Kidney epithelial cell (primary cell): ENCODE measurements around the gene SLC25A24. TPM values are rescaled to one million over a fixed set of nuclear protein-coding genes. Genes with fewer than 3 reads are reported as not detected.
"Not testable (repeated sequence)": the region's sequence is repeated elsewhere in the genome, so short reads cannot be mapped to it uniquely, and the experiment has no call there.

Experiments used
- DNase-seq: peaks from one replicate; pipeline ENCODE4 v3.0.0-alpha.2; 2010; ENCODE audit warnings: low read depth
- H3K27me3 ChIP-seq: 2 replicates; pipeline ENCODE4 v1.6.0; 2011; ENCODE audit warnings: low read length; ENCODE audit not compliant: control insufficient read depth, insufficient read depth
- H3K36me3 ChIP-seq: 2 replicates; pipeline ENCODE4 v1.5.1; 2011; ENCODE audit warnings: low read length; ENCODE audit not compliant: control insufficient read depth, insufficient read depth
- H3K4me3 ChIP-seq: 2 replicates; pipeline ENCODE4 v1.5.1; 2011; ENCODE audit warnings: low read depth, mild to moderate bottlenecking, control low read depth, low read length
- CTCF ChIP-seq: IDR thresholded peaks from 2 replicates; pipeline ENCODE4 v1.5.1; 2011; ENCODE audit warnings: mild to moderate bottlenecking, moderate library complexity, low read length, control low read depth, inconsistent platforms; ENCODE audit not compliant: insufficient read depth, poor library complexity, severe bottlenecking
- total RNA-seq: library from RNA; depleted of rRNA; stranded (reverse); fragments of >200 nt; gene quantifications from 2 replicates; pipeline ENCODE4 v1.2.3, GENCODE V29; 2015

Gene SLC25A24
- total RNA-seq, 1 donor from 2014 or later = 66.6 TPM

GRCh38 chr1:108214641-108215465 lies 14.7 kb upstream of the SLC25A24 start:
- TF ChIP-seq CTCF = peak; percentile 45
- not testable (repeated sequence) for DNase-seq, H3K36me3 ChIP-seq

GRCh38 chr1:108211014-108211413 lies 10.9 kb upstream of the SLC25A24 start:
- DNase-seq = no peak
- TF ChIP-seq CTCF = no peak
- Histone ChIP-seq H3K36me3 (no peaks in the 10 kb centered on the region), H3K4me3 (no peak overlapping the region), H3K27me3 (no peaks in the 10 kb centered on the region)

More at GRCh38 chr1:108214641-108215465, 14.7 kb upstream of the SLC25A24 start:
- not testable (repeated sequence) for H3K4me3 ChIP-seq, H3K27me3 ChIP-seq

- Histone ChIP-seq H3K27me3 (no peaks in the 10 kb centered on the region), H3K36me3 (no peaks in the 10 kb centered on the region), H3K4me3 (no peak overlapping the region)
- no peak for TF ChIP-seq CTCF
- DNase-seq = no peak
Measured at GRCh38 chr1:108209456-108210108, 9.4 kb upstream of the SLC25A24 start.

GRCh38 chr1:108208724-108209446 lies 8.7 kb upstream of the SLC25A24 start:
- no peak overlapping the region for H3K4me3 ChIP-seq
- H3K27me3 ChIP-seq = no peaks in the 10 kb centered on the region
- no peak for DNase-seq
- H3K36me3 ChIP-seq = no peaks in the 10 kb centered on the region
- no peak for TF ChIP-seq CTCF

GRCh38 chr1:108203582-108203981 lies 3.4 kb upstream of the SLC25A24 start:
- not testable (repeated sequence) for H3K27me3 ChIP-seq, H3K4me3 ChIP-seq, DNase-seq, H3K36me3 ChIP-seq

- DNase-seq = no peak
- H3K4me3 ChIP-seq = no peak overlapping the region
- H3K36me3 ChIP-seq = no peaks in the 10 kb centered on the region
- no peak for TF ChIP-seq CTCF
- no peaks in the 10 kb centered on the region for H3K27me3 ChIP-seq
Measured at GRCh38 chr1:108201687-108202086, 1.5 kb upstream of the SLC25A24 start.
